Right ventricle myocardium inferior (tissue), 1 donor: ENCODE results near the gene PGLYRP2. TPM values are rescaled to one million over a fixed set of nuclear protein-coding genes. Genes with fewer than 3 reads are reported as not detected.

Source experiments
- ATAC-seq: fragments of 200-7000 bp; cut with Tn5 transposase; one replicate; pipeline ENCODE4 v1.9.1; 2020; ENCODE audit warnings: mild to moderate bottlenecking, moderate library complexity
- DNase-seq: peaks from one replicate; pipeline ENCODE4 v3.0.0; 2021; ENCODE audit errors: missing footprints
- intact Hi-C: fragments of 100-400 bp; cut with DNase I; formaldehyde crosslinking; loops from one replicate; pipeline ENCODE4 v1.11.0; 2022
- total RNA-seq: library from RNA; stranded (reverse); fragmentation: NEBNext Ultra II Directional; extraction: Animal tissue kit (Norgen Biotek cat#: 25700); gene quantifications from one replicate; pipeline ENCODE4 v1.2.1, GENCODE V29; 2021
- donor health status: DM: no; HTN: yes; CAD: no; lungs with severe emphysema.

PGLYRP2 gene
- total RNA-seq, 1 donor from 2014 or later: not detected

GRCh38 chr19:15445807-15446376, 33.4 kb downstream of the PGLYRP2 start:
- ATAC-seq (peak; percentile 73), DNase-seq (no peak)
- intact Hi-C loops: no loop called here

- no peak for DNase-seq
- intact Hi-C loops: no loop called here
- no peak for ATAC-seq
Measured at GRCh38 chr19:15445227-15445605, 34.1 kb downstream of the PGLYRP2 start.

- intact Hi-C loops: no loop called here
- ATAC-seq (peak; percentile 23), DNase-seq (no peak)
Measured at GRCh38 chr19:15444505-15445226, 34.6 kb downstream of the PGLYRP2 start.

GRCh38 chr19:15443838-15444237, 35.5 kb downstream of the PGLYRP2 start:
- no peak for DNase-seq
- ATAC-seq: peak; percentile 63
- intact Hi-C loops: no loop called here

GRCh38 chr19:15443325-15443724, 36.0 kb downstream of the PGLYRP2 start:
- DNase-seq: no peak
- no peak for ATAC-seq
- intact Hi-C loops: no loop called here

- ATAC-seq: no peak
- intact Hi-C loops: no loop called here
- DNase-seq: no peak
Measured at GRCh38 chr19:15442142-15442920, 37.0 kb downstream of the PGLYRP2 start.

GRCh38 chr19:15441317-15441716, 38.0 kb downstream of the PGLYRP2 start:
- ATAC-seq (no peak), DNase-seq (no peak)
- intact Hi-C loops: no loop called here

- intact Hi-C loops: no loop called here
- ATAC-seq: no peak
- DNase-seq: no peak
Measured at GRCh38 chr19:15439821-15440641, 39.3 kb downstream of the PGLYRP2 start.

- intact Hi-C loops: no loop called here
- no peak for ATAC-seq
- no peak for DNase-seq
Measured at GRCh38 chr19:15439078-15439799, 40.1 kb downstream of the PGLYRP2 start.

GRCh38 chr19:15438577-15438976, 40.7 kb downstream of the PGLYRP2 start:
- DNase-seq (no peak), ATAC-seq (no peak)
- intact Hi-C loops: no loop called here

- ATAC-seq (no peak), DNase-seq (no peak)
- intact Hi-C loops: no loop called here
Measured at GRCh38 chr19:15438124-15438496, 41.2 kb downstream of the PGLYRP2 start.

GRCh38 chr19:15437355-15438123, 41.8 kb downstream of the PGLYRP2 start:
- ATAC-seq: no peak
- no peak for DNase-seq
- intact Hi-C loops: no loop called here

GRCh38 chr19:15436826-15437110, 42.5 kb downstream of the PGLYRP2 start:
- no peak for ATAC-seq
- DNase-seq: no peak
- intact Hi-C loops: no loop called here

GRCh38 chr19:15436012-15436825, 43.1 kb downstream of the PGLYRP2 start:
- DNase-seq (no peak), ATAC-seq (no peak)
- intact Hi-C loops: no loop called here

GRCh38 chr19:15433519-15434069, 45.7 kb downstream of the PGLYRP2 start:
- intact Hi-C loops: loop anchor here (5.0 kb wide), 1 partner anchor 56 kb away; the partner anchor contains the start of gene AKAP8
- ATAC-seq (no peak), DNase-seq (no peak)

GRCh38 chr19:15432629-15433518, 46.4 kb downstream of the PGLYRP2 start:
- intact Hi-C loops: loop anchor here (1.0 to 5.0 kb wide), 2 partner anchors 14 to 56 kb away; partner anchors contain the start of gene AKAP8
- ATAC-seq (peak; percentile 93), DNase-seq (peak; percentile 96)
